Esophagus muscularis mucosa (tissue), 4 donors: ENCODE results near the gene C1QTNF9B. TPM values are rescaled to one million over a fixed set of nuclear protein-coding genes. Genes with fewer than 3 reads are reported as not detected.

Experiments
- DNase-seq: peaks from one replicate; pipeline ENCODE4 v3.0.0-alpha.2; 2017; ENCODE audit errors: extremely low spot score
- H3K27ac ChIP-seq, 4 donors: fragments of 200-600 bp; sonication (generic); replicated peaks in 1 of 4; 1 replicate in 3 of 4; 2 replicates in 1 of 4; pipeline ENCODE4 v1.5.1; 2016 to 2019; ENCODE audit warnings: mild to moderate bottlenecking in 1 of 4
- H3K27me3 ChIP-seq, 4 donors: fragments of 200-600 bp; sonication (generic); one replicate each; pipeline versions ENCODE4 v1.5.1 to v1.6.0; 2016 to 2019
- H3K36me3 ChIP-seq, 4 donors: fragments of 200-600 bp; sonication (generic); one replicate each; pipeline ENCODE4 v1.5.1; 2016 to 2019
- H3K4me1 ChIP-seq, 4 donors: fragments of 200-600 bp; sonication (generic); one replicate each; pipeline ENCODE4 v1.5.1; 2016 to 2019
- H3K4me3 ChIP-seq, 4 donors: fragments of 200-600 bp; sonication (generic); 1 replicate in 2 of 4; 2 replicates in 2 of 4; pipeline ENCODE4 v1.5.1; 2016 to 2019; ENCODE audit warnings: mild to moderate bottlenecking in 4 of 4, moderate library complexity in 1 of 4
- H3K9me3 ChIP-seq, 4 donors: fragments of 200-600 bp; sonication (generic); 1 replicate in 3 of 4; 2 replicates in 1 of 4; pipeline ENCODE4 v1.5.1; 2016 to 2019
- CTCF ChIP-seq, 3 experiments: fragments of 200-600 bp in 2 of 3; fragments of 450-650 bp in 1 of 3; sonication (generic) in 2 of 3; IDR thresholded peaks; one replicate each; pipeline ENCODE4 v1.5.1; 2017 to 2019; ENCODE audit warnings: antibody characterized with exemption in 3 of 3, mild to moderate bottlenecking in 2 of 3, moderate library complexity in 1 of 3
- EP300 ChIP-seq: sonication (generic); formaldehyde crosslinking; IDR thresholded peaks from one replicate; pipeline ENCODE4 v1.6.1; 2017; ENCODE audit warnings: antibody characterized with exemption
- POLR2A ChIP-seq: fragments of 450-650 bp; IDR thresholded peaks from one replicate; pipeline ENCODE4 v1.6.1; 2017; ENCODE audit warnings: antibody characterized with exemption, moderate library complexity, mild to moderate bottlenecking, low read depth
- POLR2AphosphoS5 ChIP-seq, 2 donors: sonication (generic); formaldehyde crosslinking; IDR thresholded peaks; one replicate each; pipeline ENCODE4 v1.6.1; 2017; ENCODE audit warnings: antibody characterized with exemption in 2 of 2
- WGBS: methylation state at CpG from one replicate; pipeline ENCODE4 v1.1.5; 2018; 5-methylcytosine and 5-hydroxymethylcytosine counted together
- intact Hi-C: fragments of 100-400 bp; cut with DNase I; formaldehyde crosslinking; loops from one replicate; pipeline ENCODE4 v1.15.1; 2023
- total RNA-seq, 4 donors: library from RNA; depleted of rRNA; stranded (reverse); fragments of >200 nt; gene quantifications; one replicate each; pipeline versions ENCODE4 v1.1.0 to v1.2.1, GENCODE V29; 2016

C1QTNF9B gene
- total RNA-seq, 4 donors from 2014 or later = 0.32 to 0.86 TPM; not detected in 2

- Histone ChIP-seq H3K4me1 (no peaks in the 10 kb centered on the region), H3K4me3 (no peak overlapping the region), H3K36me3 (no peaks in the 10 kb centered on the region), H3K27me3 (no peaks in the 10 kb centered on the region), H3K27ac (no peak overlapping the region), H3K9me3 (no peaks in the 10 kb centered on the region)
- 27% methylated on average over 2 of the region's 2 CpGs for WGBS
- DNase-seq = no peak
- peak; percentile 39 to 59 (median 57) for TF ChIP-seq CTCF (IDR thresholded peaks at IDR 0.05)
- TF ChIP-seq POLR2AphosphoS5 (IDR thresholded peaks at IDR 0.05) = no peak
- TF ChIP-seq POLR2A = no peak
- no peak for TF ChIP-seq EP300
- intact Hi-C loops = loop anchor here (5.0 kb wide), 1 partner anchor 306 kb away; no protein-coding TSS in a partner anchor
Observed at GRCh38 chr13:23921451-23921888, 24.2 kb upstream of the C1QTNF9B start.

DNA sequence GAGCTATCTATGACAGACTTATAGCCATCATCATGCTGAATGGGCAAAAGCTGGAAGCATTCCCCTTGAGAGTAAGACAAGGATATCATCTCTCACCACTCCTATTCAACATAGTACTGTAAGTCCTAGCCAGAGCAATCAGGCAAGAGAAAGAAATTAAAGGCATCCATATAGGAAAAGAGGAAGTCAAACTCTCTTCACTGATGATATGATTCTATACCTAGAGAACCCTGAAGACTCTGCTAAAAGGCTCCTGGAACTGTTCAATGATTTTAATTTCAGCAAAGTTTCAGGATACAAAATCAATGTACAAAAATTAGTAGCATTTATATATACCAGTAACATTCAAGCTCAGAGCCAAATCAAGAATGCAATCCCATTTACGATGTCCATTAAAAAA, 21.7 kb upstream of the C1QTNF9B start:
- WGBS = 91% methylated on average over 1 of the region's 1 CpG
- Histone ChIP-seq H3K4me1 (no peaks in the 10 kb centered on the region), H3K4me3 (no peak overlapping the region), H3K36me3 (no peaks in the 10 kb centered on the region), H3K9me3 (no peaks in the 10 kb centered on the region), H3K27ac (no peak overlapping the region), H3K27me3 (peaks cover 0 to 8% (median 0%) of the 10 kb centered on the region in 4 donors)
- DNase-seq = no peak
- TF ChIP-seq CTCF (IDR thresholded peaks at IDR 0.05) (no peak), POLR2A (no peak), EP300 (no peak), POLR2AphosphoS5 (IDR thresholded peaks at IDR 0.05) (no peak)
- intact Hi-C loops = no loop called here

DNA sequence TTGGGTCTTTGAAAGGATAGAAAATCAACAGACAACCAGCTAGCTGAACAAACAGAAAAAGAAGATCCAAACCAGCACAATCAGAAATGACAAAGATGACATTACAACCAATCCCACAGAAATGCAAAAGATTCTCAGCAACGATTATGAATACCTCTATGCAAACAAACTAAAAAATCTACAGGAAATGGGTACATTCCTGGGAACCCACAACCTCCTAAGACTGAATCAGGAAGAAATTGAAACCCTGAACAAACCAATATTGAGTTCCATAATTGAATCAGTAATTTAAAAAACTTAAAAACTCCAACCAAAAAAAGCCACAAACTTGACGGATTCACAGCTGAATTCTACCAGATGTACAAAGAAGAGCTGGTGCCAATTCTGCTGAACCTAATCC, 20.9 kb upstream of the C1QTNF9B start:
- no peak for TF ChIP-seq POLR2AphosphoS5 (IDR thresholded peaks at IDR 0.05)
- TF ChIP-seq CTCF (IDR thresholded peaks at IDR 0.05) = no peak
- TF ChIP-seq POLR2A = no peak
- TF ChIP-seq EP300 = no peak
- no peak overlapping the region for H3K4me3 ChIP-seq
- no peak for DNase-seq
- intact Hi-C loops = no loop called here
- no peaks in the 10 kb centered on the region for H3K9me3 ChIP-seq
- no peaks in the 10 kb centered on the region for H3K36me3 ChIP-seq
- no peak overlapping the region for H3K27ac ChIP-seq
- 77% methylated on average over 2 of the region's 2 CpGs for WGBS
- H3K27me3 ChIP-seq = peaks cover 0 to 8% (median 0%) of the 10 kb centered on the region in 4 donors
- no peaks in the 10 kb centered on the region for H3K4me1 ChIP-seq

GRCh38 chr13:23915308-23915707, 18.0 kb upstream of the C1QTNF9B start:
- Histone ChIP-seq H3K27ac (no peak overlapping the region), H3K9me3 (no peaks in the 10 kb centered on the region), H3K4me1 (no peaks in the 10 kb centered on the region), H3K36me3 (no peaks in the 10 kb centered on the region), H3K27me3 (peaks cover 0 to 8% (median 0%) of the 10 kb centered on the region in 4 donors), H3K4me3 (no peak overlapping the region)
- TF ChIP-seq POLR2A (no peak), POLR2AphosphoS5 (IDR thresholded peaks at IDR 0.05) (no peak), EP300 (no peak), CTCF (IDR thresholded peaks at IDR 0.05) (no peak)
- DNase-seq = no peak
- intact Hi-C loops = no loop called here
- WGBS = 95% methylated on average over 3 of the region's 3 CpGs

- no peaks in the 10 kb centered on the region for H3K4me1 ChIP-seq
- H3K9me3 ChIP-seq = no peaks in the 10 kb centered on the region
- 83% methylated on average over 1 of the region's 1 CpG for WGBS
- H3K36me3 ChIP-seq = no peaks in the 10 kb centered on the region
- H3K27me3 ChIP-seq = peaks cover 0 to 8% (median 0%) of the 10 kb centered on the region in 4 donors
- intact Hi-C loops = no loop called here
- TF ChIP-seq EP300 = no peak
- TF ChIP-seq CTCF (IDR thresholded peaks at IDR 0.05) = no peak
- TF ChIP-seq POLR2A = no peak
- no peak for TF ChIP-seq POLR2AphosphoS5 (IDR thresholded peaks at IDR 0.05)
- no peak for DNase-seq
- H3K27ac ChIP-seq = no peak overlapping the region
- no peak overlapping the region for H3K4me3 ChIP-seq
Observed at GRCh38 chr13:23912469-23912868, 15.2 kb upstream of the C1QTNF9B start.
